ENCODE data around the gene FOLR3.

Gene FOLR3

GRCh38 chr11:72173291-72173690 is 37.8 kb downstream of the FOLR3 start:
- no peaks in the 10 kb centered on the region for H3K9me3 ChIP-seq (ENCODE audit: control insufficient read depth, low read length)
- TF ChIP-seq CTCF (IDR thresholded peaks at IDR 0.05): no peak
- no peak overlapping the region for H3K4me2 ChIP-seq (ENCODE audit: low read length)
- no peak overlapping the region for H3K9ac ChIP-seq
- H3K27ac ChIP-seq: no peak overlapping the region
- H3K27me3 ChIP-seq (ENCODE audit: control insufficient read depth, insufficient read depth, low read length): no peaks in the 10 kb centered on the region
- no peak overlapping the region for H3K4me3 ChIP-seq (ENCODE audit: low read depth, low read length)
- no peaks in the 10 kb centered on the region for H3K4me1 ChIP-seq
- no peak overlapping the region for H2AFZ ChIP-seq
- no peaks in the 10 kb centered on the region for H3K79me2 ChIP-seq
- H3K36me3 ChIP-seq (ENCODE audit: control insufficient read depth, insufficient read depth, low read length): no peaks in the 10 kb centered on the region

- Histone ChIP-seq H3K27ac (no peak overlapping the region), H2AFZ (no peak overlapping the region), H3K36me3 (ENCODE audit: control insufficient read depth, insufficient read depth, low read length) (no peaks in the 10 kb centered on the region), H3K4me1 (no peaks in the 10 kb centered on the region), H3K4me2 (ENCODE audit: low read length) (no peak overlapping the region), H3K9me3 (ENCODE audit: control insufficient read depth, low read length) (no peaks in the 10 kb centered on the region), H3K79me2 (no peaks in the 10 kb centered on the region), H3K4me3 (ENCODE audit: low read depth, low read length) (no peak overlapping the region), H3K9ac (no peak overlapping the region), H3K27me3 (ENCODE audit: control insufficient read depth, insufficient read depth, low read length) (no peaks in the 10 kb centered on the region)
- no peak for TF ChIP-seq CTCF (IDR thresholded peaks at IDR 0.05)
Measured at GRCh38 chr11:72174302-72175070, 39.0 kb downstream of the FOLR3 start.

GRCh38 chr11:72177656-72178055 is 42.1 kb downstream of the FOLR3 start:
- TF ChIP-seq CTCF (IDR thresholded peaks at IDR 0.05): no peak

GRCh38 chr11:72179049-72179803 is 43.7 kb downstream of the FOLR3 start:
- TF ChIP-seq CTCF (IDR thresholded peaks at IDR 0.05): no peak

More at GRCh38 chr11:72177656-72178055, 42.1 kb downstream of the FOLR3 start:
- no peaks in the 10 kb centered on the region for H3K79me2 ChIP-seq
- H3K27ac ChIP-seq: no peak overlapping the region
- no peaks in the 10 kb centered on the region for H3K4me1 ChIP-seq
- H3K36me3 ChIP-seq (ENCODE audit: control insufficient read depth, insufficient read depth, low read length): no peaks in the 10 kb centered on the region
- H2AFZ ChIP-seq: no peak overlapping the region
- H3K4me2 ChIP-seq (ENCODE audit: low read length): no peak overlapping the region
- no peak overlapping the region for H3K9ac ChIP-seq
- no peaks in the 10 kb centered on the region for H3K27me3 ChIP-seq (ENCODE audit: control insufficient read depth, insufficient read depth, low read length)
- no peak overlapping the region for H3K4me3 ChIP-seq (ENCODE audit: low read depth, low read length)
- no peaks in the 10 kb centered on the region for H3K9me3 ChIP-seq (ENCODE audit: control insufficient read depth, low read length)

More at GRCh38 chr11:72179049-72179803, 43.7 kb downstream of the FOLR3 start:
- H3K27me3 ChIP-seq (ENCODE audit: control insufficient read depth, insufficient read depth, low read length): no peaks in the 10 kb centered on the region
- H3K4me3 ChIP-seq (ENCODE audit: low read depth, low read length): no peak overlapping the region
- H3K4me2 ChIP-seq (ENCODE audit: low read length): no peak overlapping the region
- H3K9me3 ChIP-seq (ENCODE audit: control insufficient read depth, low read length): no peaks in the 10 kb centered on the region
- no peaks in the 10 kb centered on the region for H3K79me2 ChIP-seq
- no peak overlapping the region for H3K9ac ChIP-seq
- no peak overlapping the region for H2AFZ ChIP-seq
- no peaks in the 10 kb centered on the region for H3K4me1 ChIP-seq
- no peak overlapping the region for H3K27ac ChIP-seq
- no peaks in the 10 kb centered on the region for H3K36me3 ChIP-seq (ENCODE audit: control insufficient read depth, insufficient read depth, low read length)

Measured in parathyroid adenoma (tissue), 2 donors.